CD14-positive monocyte (primary cell): ENCODE results near the gene ZFPL1. TPM values are rescaled to one million over a fixed set of nuclear protein-coding genes. Genes with fewer than 3 reads are reported as not detected.

ENCODE experiments used
- DNase-seq, 3 donors: peaks; one replicate each; pipeline ENCODE4 v3.0.0-alpha.2; 2011 to 2022
- H2AFZ ChIP-seq: 2 replicates; pipeline ENCODE4 v1.6.0; 2012; ENCODE audit warnings: mild to moderate bottlenecking, low read depth, low read length, inconsistent platforms; ENCODE audit not compliant: insufficient read depth, poor library complexity, severe bottlenecking
- H3K27ac ChIP-seq, 2 donors: 1 replicate in 1 of 2; 2 replicates in 1 of 2; pipeline ENCODE4 v1.5.1; 2012 to 2013; ENCODE audit warnings: low read length in 2 of 2, control low read depth in 1 of 2, inconsistent platforms in 1 of 2, low read depth in 1 of 2, mild to moderate bottlenecking in 1 of 2
- H3K27me3 ChIP-seq, 2 donors: one replicate each; pipeline versions ENCODE4 v1.6.0 to v1.6.1; 2011 to 2013; ENCODE audit warnings: low read length in 2 of 2; ENCODE audit not compliant: control insufficient read depth in 2 of 2, insufficient read depth in 2 of 2
- H3K36me3 ChIP-seq, 2 donors: replicated peaks in 1 of 2; 1 replicate in 1 of 2; 2 replicates in 1 of 2; pipeline versions ENCODE4 v1.5.1 to v1.6.1; 2012 to 2013; ENCODE audit warnings: low read length in 2 of 2, control low read depth in 1 of 2, inconsistent platforms in 1 of 2, mild to moderate bottlenecking in 1 of 2; ENCODE audit not compliant: insufficient read depth in 2 of 2, control insufficient read depth in 1 of 2
- H3K4me1 ChIP-seq, 2 donors: 1 replicate in 1 of 2; 2 replicates in 1 of 2; pipeline versions ENCODE4 v1.5.1 to v1.6.1; 2012 to 2013; ENCODE audit warnings: low read length in 2 of 2, control low read depth in 1 of 2, inconsistent platforms in 1 of 2, mild to moderate bottlenecking in 1 of 2, moderate library complexity in 1 of 2; ENCODE audit not compliant: insufficient read depth in 2 of 2, control insufficient read depth in 1 of 2
- H3K4me2 ChIP-seq: replicated peaks from 2 replicates; pipeline ENCODE3; 2012; ENCODE audit warnings: low read length, moderate library complexity, mild to moderate bottlenecking; ENCODE audit not compliant: poor library complexity, severe bottlenecking; ENCODE audit errors: extremely low read depth
- H3K4me3 ChIP-seq, 3 experiments: fragments of 200-600 bp in 1 of 3; sonication (generic) in 1 of 3; replicated peaks in 1 of 3; 1 replicate in 2 of 3; 2 replicates in 1 of 3; pipeline ENCODE4 v1.5.1; 2011 to 2013; ENCODE audit warnings: low read length in 3 of 3, mild to moderate bottlenecking in 3 of 3, control low read depth in 2 of 3, low read depth in 2 of 3, inconsistent platforms in 1 of 3, moderate library complexity in 1 of 3
- H3K79me2 ChIP-seq: 2 replicates; pipeline ENCODE4 v1.6.0; 2012; ENCODE audit warnings: mild to moderate bottlenecking, control low read depth, inconsistent platforms, low read length, moderate library complexity; ENCODE audit not compliant: insufficient read depth
- H3K9ac ChIP-seq: 2 replicates; pipeline ENCODE4 v1.6.0; 2017; ENCODE audit warnings: low read length, mild to moderate bottlenecking; ENCODE audit not compliant: insufficient read depth, poor library complexity, severe bottlenecking
- H3K9me3 ChIP-seq, 2 donors: replicated peaks in 1 of 2; 1 replicate in 1 of 2; 2 replicates in 1 of 2; pipeline versions ENCODE4 v1.5.1 to v1.6.1; 2012 to 2013; ENCODE audit warnings: low read length in 2 of 2, control low read depth in 1 of 2; ENCODE audit not compliant: control insufficient read depth in 1 of 2, insufficient read depth in 1 of 2
- H4K20me1 ChIP-seq: 2 replicates; pipeline ENCODE4 v1.6.0; 2012; ENCODE audit warnings: mild to moderate bottlenecking, low read length, control low read depth, moderate library complexity; ENCODE audit not compliant: insufficient read depth
- H3K27ac Mint-ChIP-seq, 7 donors: one replicate each; pipeline ENCODE4 v1.8.0; 2020; ENCODE audit warnings: mild to moderate bottlenecking in 7 of 7, mixed read lengths in 7 of 7, moderate library complexity in 6 of 7, inconsistent platforms in 2 of 7
- H3K27me3 Mint-ChIP-seq, 3 donors: one replicate each; pipeline ENCODE4 v1.8.0; 2021 to 2022; ENCODE audit warnings: low read depth in 3 of 3, mild to moderate bottlenecking in 3 of 3, mixed read lengths in 3 of 3, moderate library complexity in 3 of 3, inconsistent platforms in 1 of 3
- H3K36me3 Mint-ChIP-seq, 2 donors: one replicate each; pipeline ENCODE4 v1.8.0; 2020; ENCODE audit warnings: mixed read lengths in 2 of 2, inconsistent platforms in 1 of 2, mild to moderate bottlenecking in 1 of 2
- H3K4me1 Mint-ChIP-seq: one replicate; pipeline ENCODE4 v1.8.0; 2020; ENCODE audit warnings: mild to moderate bottlenecking, mixed read lengths
- H3K4me3 Mint-ChIP-seq, 2 donors: one replicate each; pipeline ENCODE4 v1.8.0; 2020; ENCODE audit warnings: mild to moderate bottlenecking in 2 of 2, mixed read lengths in 2 of 2, moderate library complexity in 1 of 2
- H3K9me3 Mint-ChIP-seq, 7 donors: one replicate each; pipeline ENCODE4 v1.8.0; 2020 to 2022; ENCODE audit warnings: mixed read lengths in 7 of 7, mild to moderate bottlenecking in 6 of 7, moderate library complexity in 6 of 7, inconsistent platforms in 2 of 7
- WGBS: methylation state at CpG from one replicate; pipeline ENCODE4 v1.1.5; 2013; ENCODE audit warnings: missing lambda C conversion rate; ENCODE audit not compliant: insufficient coverage; 5-methylcytosine and 5-hydroxymethylcytosine counted together
- intact Hi-C, 2 donors: fragments of 100-400 bp; cut with micrococcal nuclease; formaldehyde crosslinking; loops; one replicate each; pipeline versions ENCODE4 v1.15.0 to v1.15.1; 2023
- polyA plus RNA-seq, 3 donors: library from polyadenylated mRNA; depleted of rRNA in 1 of 3; unstranded in 2 of 3; stranded (reverse) in 1 of 3; fragments of 300-500 nt in 2 of 3; fragments of >200 nt in 1 of 3; fragmentation: Illumina TruSeq in 2 of 3; gene quantifications; 1 replicate in 2 of 3; 2 replicates in 1 of 3; pipeline ENCODE4 v1.2.3, GENCODE V29; 2012 to 2021
- TF ChIP-seq, protein P1 (sequence below): fragments of 200-600 bp; IDR thresholded peaks from one replicate; pipeline ENCODE4 v1.8.0; 2022; ENCODE audit warnings: antibody characterized with exemption, mild to moderate bottlenecking

ZFPL1 gene
- polyA plus RNA-seq, 3 donors = 25.1 to 41.1 (median 27.2) TPM

DNA sequence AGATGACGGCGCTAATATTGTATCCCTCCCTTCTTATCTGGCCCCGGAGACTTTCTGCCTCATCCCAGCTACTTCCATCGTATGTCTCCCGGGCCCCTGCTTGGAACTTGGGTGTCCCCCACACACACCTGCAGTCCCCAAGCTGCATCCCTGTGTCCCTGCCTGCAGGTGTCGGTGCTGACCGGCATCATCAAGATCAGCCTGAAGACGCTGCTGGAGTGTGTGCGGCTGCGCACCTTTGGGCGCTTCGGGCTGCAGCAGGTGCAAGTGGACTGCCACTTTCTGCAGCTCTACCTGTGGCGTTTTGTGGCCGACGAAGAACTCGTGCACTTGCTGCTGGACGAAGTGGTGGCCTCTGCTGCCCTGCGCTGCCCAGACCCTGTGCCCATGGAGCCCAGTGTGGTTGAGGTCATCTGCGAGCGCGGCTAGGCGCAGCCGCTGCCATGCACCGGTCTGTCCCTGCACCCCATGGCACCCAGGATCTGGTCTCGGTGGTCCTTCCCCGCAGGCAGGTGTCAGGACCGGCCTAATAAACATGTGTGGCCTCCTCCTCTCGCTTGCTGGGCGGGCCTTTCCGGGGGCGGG lies 27.2 kb downstream of the ZFPL1 start:
- intact Hi-C loops = loop anchor here in 1 of 2 donors (5.0 kb wide), 2 partner anchors 71 to 99 kb away; partner anchors contain the start of genes ARL2 and CAPN1
- H3K4me1 ChIP-seq = peaks cover 29 to 37% of the 10 kb centered on the region in 2 donors

More for the DNA sequence above, 27.2 kb downstream of the ZFPL1 start:
- Histone ChIP-seq H3K4me3 (peak overlapping the region in 1 of 3 experiments; percentile 81), H3K36me3 (peaks cover 21 to 34% of the 10 kb centered on the region in 2 donors), H3K27me3 (peaks cover 0 to 15% of the 10 kb centered on the region in 2 donors), H4K20me1 (peaks cover 24% of the 10 kb centered on the region), H3K79me2 (peaks cover 5% of the 10 kb centered on the region), H3K9me3 (no peaks in the 10 kb centered on the region), H3K4me2 (peak overlapping the region; percentile 95), H3K9ac (no peak overlapping the region), H2AFZ (peak overlapping the region; percentile 70), H3K27ac (no peak overlapping the region)
- DNase-seq = no peak
- H3K9me3 Mint-ChIP-seq = peaks cover 0 to 6% (median 0%) of the 10 kb centered on the region in 7 donors
- H3K27ac Mint-ChIP-seq = peak overlapping the region in 3 of 7 donors; percentile 23 to 75 (median 25)
- 70% methylated on average over 31 of the region's 31 CpGs for WGBS
- H3K27me3 Mint-ChIP-seq = peaks cover 13 to 22% (median 15%) of the 10 kb centered on the region in 3 donors
- H3K4me3 Mint-ChIP-seq = peak overlapping the region; percentile 80 to 91
- TF ChIP-seq, protein P1, sequence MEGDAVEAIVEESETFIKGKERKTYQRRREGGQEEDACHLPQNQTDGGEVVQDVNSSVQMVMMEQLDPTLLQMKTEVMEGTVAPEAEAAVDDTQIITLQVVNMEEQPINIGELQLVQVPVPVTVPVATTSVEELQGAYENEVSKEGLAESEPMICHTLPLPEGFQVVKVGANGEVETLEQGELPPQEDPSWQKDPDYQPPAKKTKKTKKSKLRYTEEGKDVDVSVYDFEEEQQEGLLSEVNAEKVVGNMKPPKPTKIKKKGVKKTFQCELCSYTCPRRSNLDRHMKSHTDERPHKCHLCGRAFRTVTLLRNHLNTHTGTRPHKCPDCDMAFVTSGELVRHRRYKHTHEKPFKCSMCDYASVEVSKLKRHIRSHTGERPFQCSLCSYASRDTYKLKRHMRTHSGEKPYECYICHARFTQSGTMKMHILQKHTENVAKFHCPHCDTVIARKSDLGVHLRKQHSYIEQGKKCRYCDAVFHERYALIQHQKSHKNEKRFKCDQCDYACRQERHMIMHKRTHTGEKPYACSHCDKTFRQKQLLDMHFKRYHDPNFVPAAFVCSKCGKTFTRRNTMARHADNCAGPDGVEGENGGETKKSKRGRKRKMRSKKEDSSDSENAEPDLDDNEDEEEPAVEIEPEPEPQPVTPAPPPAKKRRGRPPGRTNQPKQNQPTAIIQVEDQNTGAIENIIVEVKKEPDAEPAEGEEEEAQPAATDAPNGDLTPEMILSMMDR = no peak
- peaks cover 28 to 36% of the 10 kb centered on the region in 2 donors for H3K36me3 Mint-ChIP-seq
- peaks cover 37% of the 10 kb centered on the region for H3K4me1 Mint-ChIP-seq
